CD4-positive, alpha-beta T cell treated with Interferon gamma for 1 hour (primary cell): ENCODE measurements around the gene FOXA1.
A peak's percentile ranks its signal among the peaks of the same experiment; 100 is the strongest.

ENCODE experiments used
- DNase-seq: peaks from one replicate; pipeline ENCODE4 v3.0.0-alpha.2; 2020

The FOXA1 gene

GRCh38 chr14:37601865-37602264 lies 6.8 kb upstream of the FOXA1 start:
- no peak for DNase-seq

- DNase-seq = no peak
These were observed 6.1 kb upstream of the FOXA1 start for GRCh38 chr14:37600880-37601741.

GRCh38 chr14:37599507-37600368 lies 4.7 kb upstream of the FOXA1 start:
- DNase-seq = no peak

- no peak for DNase-seq
These were observed 3.9 kb upstream of the FOXA1 start for GRCh38 chr14:37598747-37599506.

GRCh38 chr14:37597914-37598746 lies 3.1 kb upstream of the FOXA1 start:
- DNase-seq = no peak

- DNase-seq = no peak
These were observed 2.5 kb upstream of the FOXA1 start for GRCh38 chr14:37597538-37597913.

GRCh38 chr14:37596790-37597472 lies 1.9 kb upstream of the FOXA1 start:
- DNase-seq = no peak

- peak; percentile 21 for DNase-seq
These were observed 966 bp upstream of the FOXA1 start for GRCh38 chr14:37595809-37596621.

GRCh38 chr14:37594238-37594970 lies 645 bp downstream of the FOXA1 start:
- no peak for DNase-seq

GRCh38 chr14:37593511-37594237 lies 1.4 kb downstream of the FOXA1 start:
- DNase-seq = no peak

- no peak for DNase-seq
These were observed 2.3 kb downstream of the FOXA1 start for GRCh38 chr14:37592482-37593408.

- no peak for DNase-seq
These were observed 3.0 kb downstream of the FOXA1 start for GRCh38 chr14:37591941-37592481.

- DNase-seq = no peak
These were observed 3.6 kb downstream of the FOXA1 start for GRCh38 chr14:37591311-37591940.

- DNase-seq = no peak
These were observed 4.5 kb downstream of the FOXA1 start for GRCh38 chr14:37590428-37591139.

- DNase-seq = no peak
These were observed 5.2 kb downstream of the FOXA1 start for GRCh38 chr14:37589715-37590427.
